ENCODE results near the gene TMEM107.

DNA sequence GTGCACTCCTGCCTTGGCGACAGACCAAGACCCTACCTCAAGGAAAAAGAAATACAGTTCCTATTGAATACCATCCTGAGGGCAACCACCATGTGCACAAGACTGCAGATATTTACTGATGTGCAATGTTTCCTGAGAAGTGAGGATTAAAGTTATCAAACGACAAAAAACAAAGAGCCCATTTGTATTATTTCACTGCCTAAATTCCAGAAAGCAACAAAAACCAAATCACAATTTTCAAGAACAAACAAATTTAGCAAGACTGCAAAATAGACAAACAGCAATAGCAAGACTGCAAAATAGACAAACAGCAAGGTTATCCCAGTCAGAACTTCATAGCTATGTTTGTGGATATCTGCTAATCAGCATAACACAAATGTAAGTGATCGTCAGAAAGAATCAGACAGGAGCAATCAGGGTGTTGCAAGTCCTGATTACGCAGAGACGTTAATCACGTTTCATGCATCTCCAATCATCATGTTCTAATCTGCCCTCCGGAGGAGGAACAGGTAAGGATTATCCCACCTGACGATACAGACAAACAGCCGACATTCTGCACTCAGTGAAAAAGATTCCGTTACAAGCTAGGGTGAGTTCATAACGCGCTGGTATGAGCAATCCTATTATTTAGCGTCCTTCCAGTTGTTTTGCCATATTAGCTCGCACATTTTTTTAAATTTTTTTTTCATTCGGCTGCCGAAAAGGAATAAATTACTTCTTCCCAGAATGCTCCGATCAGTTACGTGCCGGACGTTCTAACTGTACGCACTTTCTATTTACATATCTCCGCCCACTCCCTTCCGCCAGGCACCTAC is 2.9 kb downstream of the TMEM107 start:
- peak; percentile 100 for TF ChIP-seq POLR2A (IDR thresholded peaks at IDR 0.05; ENCODE audit: low read depth)
- TF ChIP-seq, protein P1, sequence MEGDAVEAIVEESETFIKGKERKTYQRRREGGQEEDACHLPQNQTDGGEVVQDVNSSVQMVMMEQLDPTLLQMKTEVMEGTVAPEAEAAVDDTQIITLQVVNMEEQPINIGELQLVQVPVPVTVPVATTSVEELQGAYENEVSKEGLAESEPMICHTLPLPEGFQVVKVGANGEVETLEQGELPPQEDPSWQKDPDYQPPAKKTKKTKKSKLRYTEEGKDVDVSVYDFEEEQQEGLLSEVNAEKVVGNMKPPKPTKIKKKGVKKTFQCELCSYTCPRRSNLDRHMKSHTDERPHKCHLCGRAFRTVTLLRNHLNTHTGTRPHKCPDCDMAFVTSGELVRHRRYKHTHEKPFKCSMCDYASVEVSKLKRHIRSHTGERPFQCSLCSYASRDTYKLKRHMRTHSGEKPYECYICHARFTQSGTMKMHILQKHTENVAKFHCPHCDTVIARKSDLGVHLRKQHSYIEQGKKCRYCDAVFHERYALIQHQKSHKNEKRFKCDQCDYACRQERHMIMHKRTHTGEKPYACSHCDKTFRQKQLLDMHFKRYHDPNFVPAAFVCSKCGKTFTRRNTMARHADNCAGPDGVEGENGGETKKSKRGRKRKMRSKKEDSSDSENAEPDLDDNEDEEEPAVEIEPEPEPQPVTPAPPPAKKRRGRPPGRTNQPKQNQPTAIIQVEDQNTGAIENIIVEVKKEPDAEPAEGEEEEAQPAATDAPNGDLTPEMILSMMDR (IDR thresholded peaks at IDR 0.05): no peak

Data from esophagus muscularis mucosa (tissue), 3 donors.